ENCODE data around the gene CFAP97D1. TPM values are rescaled to one million over a fixed set of nuclear protein-coding genes. Genes with fewer than 3 reads are reported as not detected.

The CFAP97D1 gene
- total RNA-seq, 1 experiment from 2014 or later: 0.13 TPM

DNA sequence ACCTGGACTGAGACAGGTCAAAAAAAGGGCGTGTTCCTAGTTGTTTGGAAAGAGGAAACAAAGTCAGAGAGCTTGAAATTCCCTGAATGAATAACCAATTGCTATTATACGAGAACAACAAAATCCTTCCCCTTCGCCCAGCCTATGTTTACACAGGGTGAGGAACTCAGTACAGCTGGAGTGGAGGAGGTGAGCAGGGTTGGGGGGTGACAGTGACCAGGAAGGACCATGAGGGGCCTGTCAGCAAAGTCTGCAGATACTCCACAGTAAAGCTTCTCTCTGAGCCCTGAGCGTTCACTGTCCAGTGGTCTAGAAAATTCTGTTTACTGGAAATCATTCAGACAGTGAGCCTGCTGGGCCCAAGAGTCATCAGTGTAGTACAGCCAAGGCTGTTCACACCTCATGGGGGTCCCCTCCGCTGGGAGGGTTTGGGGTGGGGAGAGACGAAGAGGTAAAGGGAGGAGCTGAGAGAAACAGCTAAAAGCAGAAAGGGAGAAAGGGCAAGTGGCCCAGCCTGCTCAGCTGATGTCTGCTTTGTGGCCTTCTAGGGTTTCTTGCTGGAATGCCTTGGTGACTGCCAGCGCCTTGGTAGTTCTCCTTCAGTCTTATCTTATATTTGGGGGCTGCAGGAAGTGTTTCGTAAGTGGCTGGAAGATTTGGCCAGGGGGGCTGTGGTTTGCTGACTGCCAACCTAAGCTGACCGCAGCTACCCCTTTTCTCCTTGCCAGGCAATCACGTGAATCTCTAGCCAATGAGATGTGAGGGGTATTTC lies 7.2 kb upstream of the CFAP97D1 start:
- H3K4me3 Mint-ChIP-seq: no peak overlapping the region
- H3K27me3 Mint-ChIP-seq (ENCODE audit: low read depth): no peaks in the 10 kb centered on the region
- 0 out of 2 replicates have a peak, but pooled peaks cover 4% of the 10 kb centered on the region for H3K4me1 Mint-ChIP-seq
- CTCF ChIA-PET: interaction anchor here (0.7 to 0.9 kb wide), 2 partner anchors 13 to 73 kb away, joined by 3 to 4 read pairs; partner anchors contain the start of gene CD300LG
- DNase-seq (ENCODE audit: low spot score) (no peak), ATAC-seq (no peak)
- no peaks in the 10 kb centered on the region for H3K9me3 Mint-ChIP-seq
- TF ChIP-seq, protein P1, sequence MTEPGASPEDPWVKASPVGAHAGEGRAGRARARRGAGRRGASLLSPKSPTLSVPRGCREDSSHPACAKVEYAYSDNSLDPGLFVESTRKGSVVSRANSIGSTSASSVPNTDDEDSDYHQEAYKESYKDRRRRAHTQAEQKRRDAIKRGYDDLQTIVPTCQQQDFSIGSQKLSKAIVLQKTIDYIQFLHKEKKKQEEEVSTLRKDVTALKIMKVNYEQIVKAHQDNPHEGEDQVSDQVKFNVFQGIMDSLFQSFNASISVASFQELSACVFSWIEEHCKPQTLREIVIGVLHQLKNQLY (CRISPR knock-in tag; IDR thresholded peaks at IDR 0.05): no peak
- TF ChIP-seq ZNF423 (CRISPR knock-in tag; IDR thresholded peaks at IDR 0.05): no peak
- peaks cover 51% of the 10 kb centered on the region for H3K36me3 Mint-ChIP-seq
- POLR2A ChIA-PET: interaction anchor here (0.6 kb wide), 2 partner anchors 92 to 112 kb away, joined by 4 to 5 read pairs; no protein-coding TSS in a partner anchor
- H3K27ac Mint-ChIP-seq: no peak overlapping the region

GRCh38 chr17:43774304-43775250 lies 5.7 kb upstream of the CFAP97D1 start:
- Mint-ChIP-seq H3K27me3 (ENCODE audit: low read depth) (peaks cover 5% of the 10 kb centered on the region), H3K36me3 (peaks cover 39% of the 10 kb centered on the region), H3K4me3 (no peak overlapping the region), H3K4me1 (peaks cover 9% of the 10 kb centered on the region), H3K27ac (no peak overlapping the region), H3K9me3 (no peaks in the 10 kb centered on the region)
- TF ChIP-seq, protein P2, sequence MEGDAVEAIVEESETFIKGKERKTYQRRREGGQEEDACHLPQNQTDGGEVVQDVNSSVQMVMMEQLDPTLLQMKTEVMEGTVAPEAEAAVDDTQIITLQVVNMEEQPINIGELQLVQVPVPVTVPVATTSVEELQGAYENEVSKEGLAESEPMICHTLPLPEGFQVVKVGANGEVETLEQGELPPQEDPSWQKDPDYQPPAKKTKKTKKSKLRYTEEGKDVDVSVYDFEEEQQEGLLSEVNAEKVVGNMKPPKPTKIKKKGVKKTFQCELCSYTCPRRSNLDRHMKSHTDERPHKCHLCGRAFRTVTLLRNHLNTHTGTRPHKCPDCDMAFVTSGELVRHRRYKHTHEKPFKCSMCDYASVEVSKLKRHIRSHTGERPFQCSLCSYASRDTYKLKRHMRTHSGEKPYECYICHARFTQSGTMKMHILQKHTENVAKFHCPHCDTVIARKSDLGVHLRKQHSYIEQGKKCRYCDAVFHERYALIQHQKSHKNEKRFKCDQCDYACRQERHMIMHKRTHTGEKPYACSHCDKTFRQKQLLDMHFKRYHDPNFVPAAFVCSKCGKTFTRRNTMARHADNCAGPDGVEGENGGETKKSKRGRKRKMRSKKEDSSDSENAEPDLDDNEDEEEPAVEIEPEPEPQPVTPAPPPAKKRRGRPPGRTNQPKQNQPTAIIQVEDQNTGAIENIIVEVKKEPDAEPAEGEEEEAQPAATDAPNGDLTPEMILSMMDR (IDR thresholded peaks at IDR 0.05): no peak
- TF ChIP-seq ZNF317 (CRISPR knock-in tag; IDR thresholded peaks at IDR 0.05; ENCODE audit: borderline replicate concordance, low read depth) (no peak), FOXP1 (CRISPR knock-in tag; IDR thresholded peaks at IDR 0.05; ENCODE audit: borderline replicate concordance) (no peak), JAZF1 (CRISPR knock-in tag; IDR thresholded peaks at IDR 0.05) (no peak), SP1 (CRISPR knock-in tag; conservative IDR thresholded peaks at IDR 0.05) (no peak), MYBL2 (CRISPR knock-in tag; IDR thresholded peaks at IDR 0.05) (no peak), ATF6 (CRISPR knock-in tag; IDR thresholded peaks at IDR 0.05) (no peak), HMGA2 (CRISPR knock-in tag; IDR thresholded peaks at IDR 0.05) (no peak), RELA (CRISPR knock-in tag; IDR thresholded peaks at IDR 0.05; ENCODE audit: borderline replicate concordance) (no peak), IRF2 (CRISPR knock-in tag; IDR thresholded peaks at IDR 0.05; ENCODE audit: borderline replicate concordance, low read depth) (no peak)
- TF ChIP-seq, protein P3, sequence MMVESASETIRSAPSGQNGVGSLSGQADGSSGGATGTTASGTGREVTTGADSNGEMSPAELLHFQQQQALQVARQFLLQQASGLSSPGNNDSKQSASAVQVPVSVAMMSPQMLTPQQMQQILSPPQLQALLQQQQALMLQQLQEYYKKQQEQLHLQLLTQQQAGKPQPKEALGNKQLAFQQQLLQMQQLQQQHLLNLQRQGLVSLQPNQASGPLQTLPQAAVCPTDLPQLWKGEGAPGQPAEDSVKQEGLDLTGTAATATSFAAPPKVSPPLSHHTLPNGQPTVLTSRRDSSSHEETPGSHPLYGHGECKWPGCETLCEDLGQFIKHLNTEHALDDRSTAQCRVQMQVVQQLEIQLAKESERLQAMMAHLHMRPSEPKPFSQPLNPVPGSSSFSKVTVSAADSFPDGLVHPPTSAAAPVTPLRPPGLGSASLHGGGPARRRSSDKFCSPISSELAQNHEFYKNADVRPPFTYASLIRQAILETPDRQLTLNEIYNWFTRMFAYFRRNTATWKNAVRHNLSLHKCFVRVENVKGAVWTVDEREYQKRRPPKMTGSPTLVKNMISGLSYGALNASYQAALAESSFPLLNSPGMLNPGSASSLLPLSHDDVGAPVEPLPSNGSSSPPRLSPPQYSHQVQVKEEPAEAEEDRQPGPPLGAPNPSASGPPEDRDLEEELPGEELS (CRISPR knock-in tag; IDR thresholded peaks at IDR 0.05): no peak
- ATAC-seq: no peak
- CTCF ChIA-PET: interaction anchor here (0.7 to 1.1 kb wide), 4 partner anchors 14 to 72 kb away, joined by 3 to 6 read pairs (median 3); no protein-coding TSS in a partner anchor
- DNase-seq (ENCODE audit: low spot score): no peak
- POLR2A ChIA-PET: no interaction called here
